NCI-H2107 treated with DMSO at 0.1 percent for 48 hours (cell line): ENCODE results near the gene AGBL4.

Experiments
- DNase-seq: peaks from one replicate; lab custom pipeline; 2025; ENCODE audit not compliant: unreplicated experiment; lab: John Stamatoyannopoulos, UW

Gene AGBL4

GRCh38 chr1:48741380-48741779 is 1282.4 kb downstream of the AGBL4 start:
- DNase-seq = no peak

- no peak for DNase-seq
Observed at GRCh38 chr1:48740621-48741020, 1283.1 kb downstream of the AGBL4 start.

GRCh38 chr1:48739091-48739490 is 1284.7 kb downstream of the AGBL4 start:
- no peak for DNase-seq

GRCh38 chr1:48738356-48738755 is 1285.4 kb downstream of the AGBL4 start:
- no peak for DNase-seq

GRCh38 chr1:48735796-48736195 is 1288.0 kb downstream of the AGBL4 start:
- no peak for DNase-seq

- DNase-seq = no peak
Observed at GRCh38 chr1:48730164-48730910, 1293.4 kb downstream of the AGBL4 start.

GRCh38 chr1:48728584-48728983 is 1295.2 kb downstream of the AGBL4 start:
- no peak for DNase-seq

GRCh38 chr1:48726557-48727215 is 1297.1 kb downstream of the AGBL4 start:
- no peak for DNase-seq

- no peak for DNase-seq
Observed at GRCh38 chr1:48726139-48726538, 1297.6 kb downstream of the AGBL4 start.

- DNase-seq = no peak
Observed at GRCh38 chr1:48725341-48726046, 1298.3 kb downstream of the AGBL4 start.

- DNase-seq = no peak
Observed at GRCh38 chr1:48720929-48721328, 1302.8 kb downstream of the AGBL4 start.

- no peak for DNase-seq
Observed at GRCh38 chr1:48718705-48719104, 1305.0 kb downstream of the AGBL4 start.

GRCh38 chr1:48718116-48718630 is 1305.6 kb downstream of the AGBL4 start:
- DNase-seq = no peak

GRCh38 chr1:48717082-48717481 is 1306.7 kb downstream of the AGBL4 start:
- DNase-seq = no peak

- no peak for DNase-seq
Observed at GRCh38 chr1:48715921-48716320, 1307.8 kb downstream of the AGBL4 start.

- DNase-seq = no peak
Observed at GRCh38 chr1:48710915-48711314, 1312.8 kb downstream of the AGBL4 start.

- no peak for DNase-seq
Observed at GRCh38 chr1:48710318-48710717, 1313.4 kb downstream of the AGBL4 start.

GRCh38 chr1:48704736-48705135 is 1319.0 kb downstream of the AGBL4 start:
- DNase-seq = no peak

- no peak for DNase-seq
Observed at GRCh38 chr1:48701445-48701844, 1322.3 kb downstream of the AGBL4 start.

GRCh38 chr1:48697066-48697707 is 1326.6 kb downstream of the AGBL4 start:
- DNase-seq = peak; percentile 37

GRCh38 chr1:48695161-48695560 is 1328.6 kb downstream of the AGBL4 start:
- DNase-seq = no peak
